ENCODE data around the gene RAB40C.

RAB40C gene

DNA sequence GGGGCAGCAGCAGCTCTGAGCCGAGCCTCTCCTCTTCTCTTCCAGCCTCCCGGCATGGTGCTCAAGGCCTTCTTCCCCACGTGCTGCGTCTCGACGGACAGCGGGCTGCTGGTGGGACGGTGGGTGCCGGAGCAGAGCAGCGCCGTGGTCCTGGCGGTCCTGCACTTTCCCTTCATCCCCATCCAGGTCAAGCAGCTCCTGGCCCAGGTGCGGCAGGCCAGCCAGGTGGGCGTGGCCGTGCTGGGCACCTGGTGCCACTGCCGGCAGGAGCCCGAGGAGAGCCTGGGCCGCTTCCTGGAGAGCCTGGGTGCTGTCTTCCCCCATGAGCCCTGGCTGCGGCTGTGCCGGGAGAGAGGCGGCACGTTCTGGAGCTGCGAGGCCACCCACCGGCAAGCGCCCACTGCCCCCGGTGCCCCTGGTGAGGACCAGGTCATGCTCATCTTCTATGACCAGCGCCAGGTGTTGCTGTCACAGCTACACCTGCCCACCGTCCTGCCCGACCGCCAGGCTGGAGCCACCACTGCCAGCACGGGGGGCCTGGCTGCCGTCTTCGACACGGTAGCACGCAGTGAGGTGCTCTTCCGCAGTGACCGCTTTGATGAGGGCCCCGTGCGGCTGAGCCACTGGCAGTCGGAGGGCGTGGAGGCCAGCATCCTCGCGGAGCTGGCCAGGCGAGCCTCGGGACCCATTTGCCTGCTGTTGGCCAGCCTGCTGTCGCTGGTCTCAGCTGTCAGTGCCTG lies 15.7 kb upstream of the RAB40C start:
- DNase-seq = no peak

GRCh38 chr16:575354-576196 lies 14.3 kb upstream of the RAB40C start:
- no peak for DNase-seq

DNA sequence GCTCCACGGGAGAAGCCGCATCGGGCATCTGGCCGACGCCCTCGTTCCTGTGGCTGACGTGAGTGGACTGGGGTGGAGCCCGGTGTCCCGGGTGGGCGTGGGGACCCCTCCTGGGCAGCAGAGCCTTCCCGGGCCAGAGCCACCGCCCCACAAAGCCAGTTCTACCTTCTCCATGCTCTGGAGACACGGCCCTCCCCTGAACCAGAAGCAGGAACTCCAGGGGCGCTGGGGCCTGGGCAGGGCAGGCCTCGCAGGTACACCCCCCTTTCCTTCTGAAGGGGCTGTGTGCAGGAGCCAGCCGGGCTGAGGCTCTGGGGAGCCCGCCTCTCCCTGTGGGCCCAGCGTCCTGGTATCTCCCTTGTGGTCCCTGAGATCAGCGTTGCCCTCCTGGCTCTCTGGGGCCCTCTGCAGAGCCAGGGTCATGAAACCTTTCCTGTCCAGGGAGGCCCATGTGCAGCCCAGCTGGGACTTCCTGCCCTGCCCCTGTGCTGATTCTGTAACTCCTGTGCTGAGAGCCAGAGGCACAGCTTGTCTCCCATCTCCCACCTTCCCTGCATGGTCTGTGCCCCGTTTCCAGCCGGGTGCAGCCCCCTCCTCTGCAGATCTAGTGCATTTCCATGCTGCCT lies 13.6 kb upstream of the RAB40C start:
- DNase-seq = no peak

GRCh38 chr16:576823-577201 lies 13.1 kb upstream of the RAB40C start:
- no peak for DNase-seq

GRCh38 chr16:577796-578195 lies 12.1 kb upstream of the RAB40C start:
- no peak for DNase-seq

DNA sequence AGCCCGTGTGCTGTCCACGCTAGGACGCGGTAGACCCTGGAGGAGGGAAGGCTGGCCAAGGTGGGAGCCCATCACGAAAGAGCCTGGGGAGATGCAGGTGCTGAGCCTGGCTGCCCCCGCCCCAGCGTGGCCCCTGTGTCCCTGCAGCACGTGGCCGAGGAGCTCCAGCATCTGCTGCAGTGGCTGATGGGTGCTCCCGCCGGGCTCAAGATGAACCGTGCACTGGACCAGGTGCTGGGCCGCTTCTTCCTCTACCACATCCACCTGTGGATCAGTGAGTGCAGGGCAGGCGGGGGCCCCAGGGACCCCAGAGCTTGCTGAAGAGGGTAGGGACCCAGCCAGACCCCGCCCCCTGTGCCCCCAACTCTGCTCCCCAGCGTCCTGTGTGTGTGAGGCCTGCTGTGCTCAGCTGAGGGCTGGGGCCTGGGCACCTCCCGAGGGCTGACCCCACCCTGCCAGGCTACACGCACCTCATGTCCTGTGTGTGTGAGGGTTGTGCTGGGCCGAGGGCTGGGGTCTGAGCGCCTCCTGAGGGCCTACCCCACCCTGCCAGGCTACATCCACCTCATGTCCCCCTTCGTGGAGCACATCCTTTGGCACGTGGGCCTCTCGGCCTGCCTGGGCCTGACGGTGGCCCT lies 11.5 kb upstream of the RAB40C start:
- no peak for DNase-seq

DNA sequence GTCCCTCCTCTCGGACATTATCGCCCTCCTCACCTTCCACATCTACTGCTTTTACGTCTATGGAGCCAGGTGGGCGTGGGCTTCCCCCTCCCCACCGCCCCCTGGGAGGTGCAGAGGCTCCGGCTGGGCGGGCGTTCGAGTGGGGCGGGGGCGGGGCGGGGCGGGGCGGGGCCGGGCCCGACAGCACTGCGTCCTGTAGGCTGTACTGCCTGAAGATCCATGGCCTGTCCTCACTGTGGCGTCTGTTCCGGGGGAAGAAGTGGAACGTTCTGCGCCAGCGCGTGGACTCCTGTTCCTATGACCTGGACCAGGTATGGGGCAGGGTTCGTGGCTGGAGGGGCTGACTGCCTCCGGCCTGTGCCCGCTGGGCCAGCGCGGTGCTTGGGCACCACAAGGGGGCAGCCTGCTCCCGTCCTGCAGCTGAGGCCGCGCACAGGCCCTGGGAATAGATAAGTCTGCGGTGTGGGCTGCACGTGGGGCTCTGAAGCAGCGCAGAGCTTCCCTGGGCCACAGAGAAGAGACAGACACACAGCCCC lies 10.9 kb upstream of the RAB40C start:
- peak in 25 of 56 donors; percentile 7 to 61 (median 23) for DNase-seq

- no peak for DNase-seq
Measured at GRCh38 chr16:580141-580945, 9.5 kb upstream of the RAB40C start.

DNA sequence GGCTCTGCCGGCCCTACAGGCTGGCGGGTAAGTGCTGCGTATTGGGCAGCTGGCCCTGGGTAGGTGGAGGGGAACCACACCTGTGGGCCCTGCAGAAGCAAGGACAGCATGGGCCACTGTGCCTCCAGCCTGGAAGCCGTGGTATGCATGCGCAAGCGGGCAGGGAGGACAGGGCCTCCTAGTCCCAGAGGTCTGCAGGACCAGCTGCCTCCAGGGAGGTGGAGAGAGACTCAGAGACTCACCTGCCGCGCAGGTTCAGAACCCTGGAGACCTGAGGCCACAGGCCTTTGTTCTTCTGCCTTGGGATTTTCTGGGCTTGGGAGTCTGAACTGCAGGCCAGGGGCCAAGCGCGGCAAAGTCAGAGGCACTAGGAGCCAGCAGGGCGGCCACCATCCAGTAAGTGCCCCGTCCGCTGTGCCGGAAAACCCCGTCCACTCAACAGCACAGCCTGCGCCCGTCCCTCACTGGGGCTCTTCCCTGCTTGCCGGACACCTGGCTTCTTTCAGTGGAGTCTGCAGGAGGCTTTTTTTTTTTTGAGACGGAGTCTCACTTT lies 8.8 kb upstream of the RAB40C start:
- no peak for DNase-seq

GRCh38 chr16:582218-582613 lies 7.7 kb upstream of the RAB40C start:
- DNase-seq = no peak

GRCh38 chr16:582614-583331 lies 7.1 kb upstream of the RAB40C start:
- no peak for DNase-seq

- DNase-seq = no peak
Measured at GRCh38 chr16:583470-583814, 6.4 kb upstream of the RAB40C start.

DNA sequence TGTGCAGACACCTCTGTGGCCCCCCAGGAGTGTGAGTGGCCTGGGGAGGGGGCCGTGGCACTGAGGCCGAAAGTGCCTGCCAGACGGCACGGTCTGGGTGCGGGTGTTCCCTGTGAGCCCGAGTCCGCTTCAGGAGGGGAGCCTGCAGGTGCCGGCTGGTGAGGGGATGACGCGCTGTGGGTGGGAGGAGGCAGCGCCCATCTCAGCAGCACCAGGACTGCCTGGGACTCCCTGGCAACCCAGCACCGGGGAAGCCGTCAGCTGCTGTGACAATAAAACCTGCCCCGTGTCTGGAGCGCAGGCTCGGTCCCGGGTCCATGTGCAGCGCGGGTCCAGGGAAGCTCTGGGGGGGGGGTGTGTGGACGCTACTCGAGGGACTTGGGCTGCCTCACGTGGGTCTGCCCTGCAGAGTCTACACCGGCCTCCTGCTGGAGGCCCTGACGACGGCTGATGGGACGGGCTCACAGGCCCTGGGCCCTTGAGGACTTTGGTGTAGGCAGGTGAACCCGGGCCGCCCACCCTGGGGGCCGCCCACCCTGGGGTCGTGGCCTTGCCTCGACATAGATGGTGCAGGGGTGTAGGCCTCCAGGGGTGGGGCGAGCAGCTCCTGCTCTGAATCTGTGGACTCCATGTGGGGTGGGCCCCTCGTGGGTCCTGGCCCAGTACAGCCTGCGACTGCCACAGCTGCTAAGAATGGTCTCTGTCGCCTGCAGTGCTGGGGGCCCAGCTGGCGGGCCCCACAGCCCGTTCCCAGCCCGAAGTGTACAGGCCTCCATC lies 5.9 kb upstream of the RAB40C start:
- peak in 14 of 56 donors; percentile 10 to 53 (median 28) for DNase-seq

DNA sequence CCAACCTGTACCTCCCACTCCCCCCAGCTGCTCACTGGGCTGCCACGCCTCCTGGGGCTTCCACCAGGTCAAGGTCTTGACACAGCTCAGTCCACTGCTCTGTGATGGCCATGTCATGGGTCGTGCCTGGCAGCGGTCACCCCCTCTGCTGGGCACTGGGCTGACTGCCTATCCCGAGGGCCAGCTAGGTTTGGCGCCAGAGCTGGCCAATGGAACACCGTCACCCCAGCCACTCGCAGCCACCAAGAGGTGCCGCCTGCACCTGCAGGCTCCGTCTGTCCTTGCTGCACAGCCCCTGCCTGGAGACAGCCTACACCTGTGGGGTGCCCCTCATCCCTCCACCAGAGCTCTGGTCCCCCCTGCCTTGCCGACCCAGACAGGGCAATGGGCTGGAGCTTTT lies 4.5 kb upstream of the RAB40C start:
- DNase-seq = no peak

DNA sequence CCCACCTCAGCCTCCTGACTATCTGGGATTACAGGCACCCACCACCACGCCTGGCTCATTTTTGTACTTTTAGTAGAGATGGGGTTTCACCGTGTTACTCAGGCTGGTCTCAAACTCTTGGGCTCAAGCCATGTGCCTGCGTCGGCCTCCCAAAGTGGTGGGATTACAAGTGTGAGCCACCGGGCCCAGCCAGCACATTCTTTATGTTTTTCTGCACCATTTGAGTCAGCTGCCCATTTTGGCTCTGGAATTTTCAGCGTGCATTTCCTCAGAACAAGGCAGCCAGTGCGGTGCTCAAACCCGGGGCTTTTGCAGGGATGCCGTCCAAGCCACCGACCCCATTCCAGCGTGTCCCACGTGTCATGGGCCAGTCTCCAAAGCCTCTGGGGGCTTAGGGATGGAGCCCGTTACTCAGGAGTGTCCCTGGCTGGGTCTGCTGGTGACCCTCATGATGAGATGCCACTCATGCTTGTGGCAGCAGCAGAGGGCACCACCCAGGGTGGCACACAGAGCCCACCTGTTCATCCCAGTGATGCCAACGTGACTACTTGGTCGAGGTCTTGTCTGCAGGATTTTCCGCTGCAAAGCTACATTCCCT lies 3.7 kb upstream of the RAB40C start:
- no peak for DNase-seq

DNA sequence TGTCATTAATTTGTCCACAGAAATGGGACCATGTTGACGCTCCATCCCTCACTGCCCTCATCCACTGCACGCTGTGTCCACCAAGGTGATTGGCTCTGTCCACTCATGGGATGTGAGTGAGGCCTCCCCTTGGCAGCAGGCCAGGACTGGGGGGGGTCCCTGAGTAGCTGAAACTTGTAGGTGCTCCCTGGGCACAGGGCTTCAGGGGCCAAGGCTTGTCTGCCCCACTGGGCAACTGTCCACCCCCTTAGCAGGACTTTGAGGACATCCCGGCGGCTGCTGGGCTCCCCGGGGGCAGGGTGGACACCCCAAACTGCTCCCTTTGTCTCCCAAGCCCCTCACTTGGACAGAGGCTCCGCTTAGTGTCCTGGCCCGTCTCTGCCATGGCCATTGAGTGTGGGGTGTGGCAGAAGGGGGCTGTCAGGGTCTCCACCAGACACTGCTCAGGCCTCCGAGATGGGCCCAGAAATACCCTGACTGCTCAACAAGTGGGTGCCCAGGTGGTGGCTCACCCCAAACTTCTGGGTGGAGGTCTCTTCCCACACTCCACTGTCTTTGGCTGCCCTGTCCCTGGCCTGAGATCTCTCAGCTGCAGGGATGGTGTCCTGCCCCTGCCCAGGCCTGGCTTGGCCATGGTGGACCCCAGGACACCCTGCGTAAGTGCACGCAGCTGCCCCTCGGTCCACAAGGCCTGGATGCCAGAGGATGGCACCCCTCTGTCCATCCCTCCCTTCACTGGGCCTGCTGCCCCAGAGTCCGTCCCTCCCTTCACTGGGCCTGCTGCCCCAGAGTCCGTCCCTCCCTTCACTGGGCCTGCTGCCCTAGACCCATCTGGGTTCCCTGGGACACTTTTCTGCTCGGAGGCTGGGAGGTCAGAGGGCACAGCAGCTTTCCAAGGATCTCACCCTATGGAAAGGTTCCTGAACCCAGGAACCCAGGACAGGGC lies 2.9 kb upstream of the RAB40C start:
- DNase-seq = peak in 8 of 56 donors; percentile 22 to 37 (median 32)

- DNase-seq = peak in 9 of 56 donors; percentile 26 to 58 (median 46)
Measured at GRCh38 chr16:588639-588888, 1.3 kb upstream of the RAB40C start.
